HG02973 (cell line): ENCODE data around the gene GRM7.

Experiments used
- ATAC-seq: cut with Tn5 transposase; IDR thresholded peaks from one replicate; pipeline ENCODE4 v1.9.1; 2021; ENCODE audit warnings: moderate library complexity; ENCODE audit not compliant: unreplicated experiment

The GRM7 gene

DNA sequence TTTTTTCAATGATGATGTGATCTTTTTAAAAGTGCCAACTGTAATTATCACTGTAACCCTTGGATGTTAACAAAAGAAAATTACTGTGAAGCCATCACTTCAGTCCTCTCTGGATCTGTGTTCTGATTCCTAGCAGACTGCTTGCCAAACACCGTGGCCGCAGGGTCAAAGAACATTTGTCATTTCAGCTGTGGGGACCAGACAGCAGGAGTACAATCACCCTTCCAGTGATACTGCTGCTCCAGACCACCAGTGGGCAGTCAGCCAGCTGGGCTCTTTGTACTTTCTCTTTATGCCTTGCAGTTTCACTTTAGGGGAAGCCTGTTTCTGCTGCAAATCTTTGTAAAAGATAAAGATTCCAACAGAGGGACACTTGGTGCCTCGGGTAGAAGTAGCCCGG lies 770.0 kb downstream of the GRM7 start:
- ATAC-seq: no peak

DNA sequence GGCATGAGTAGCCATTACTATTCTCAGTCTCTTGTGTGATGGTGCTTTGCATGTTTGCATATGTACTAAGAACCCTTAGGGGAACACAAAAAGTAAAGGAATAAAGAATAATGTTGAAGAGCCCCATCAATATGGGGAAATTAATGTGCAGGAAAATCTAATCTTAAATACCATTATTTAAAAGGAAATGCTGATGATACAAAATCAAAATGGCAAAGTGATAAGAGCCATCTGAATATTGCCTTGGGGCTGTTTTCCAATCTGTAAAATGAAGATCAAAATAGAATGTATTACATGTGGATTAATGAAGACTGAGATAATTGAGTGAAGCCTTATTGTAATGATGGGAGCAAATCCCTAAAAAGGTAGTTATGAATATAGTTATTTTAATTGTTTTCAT lies 771.4 kb downstream of the GRM7 start:
- ATAC-seq: no peak

DNA sequence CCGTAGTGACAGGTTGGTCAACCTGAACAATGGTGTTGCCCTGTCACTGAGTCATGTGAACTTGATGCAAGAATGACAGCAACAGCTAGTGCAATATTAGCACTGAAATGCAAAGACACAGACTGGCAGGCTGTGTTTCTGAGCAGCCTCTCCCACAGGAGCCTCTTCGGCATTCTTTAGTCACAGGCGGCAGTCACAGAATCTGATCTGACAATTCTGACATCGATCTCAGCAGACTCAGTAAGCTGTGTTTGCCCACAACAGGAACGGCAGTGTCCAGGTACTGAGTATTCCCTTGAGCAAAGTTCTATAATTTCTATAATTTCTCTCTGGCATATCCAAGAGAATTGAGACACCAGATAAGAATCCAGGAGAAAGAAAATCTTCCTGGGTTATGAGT lies 776.8 kb downstream of the GRM7 start:
- no peak for ATAC-seq

DNA sequence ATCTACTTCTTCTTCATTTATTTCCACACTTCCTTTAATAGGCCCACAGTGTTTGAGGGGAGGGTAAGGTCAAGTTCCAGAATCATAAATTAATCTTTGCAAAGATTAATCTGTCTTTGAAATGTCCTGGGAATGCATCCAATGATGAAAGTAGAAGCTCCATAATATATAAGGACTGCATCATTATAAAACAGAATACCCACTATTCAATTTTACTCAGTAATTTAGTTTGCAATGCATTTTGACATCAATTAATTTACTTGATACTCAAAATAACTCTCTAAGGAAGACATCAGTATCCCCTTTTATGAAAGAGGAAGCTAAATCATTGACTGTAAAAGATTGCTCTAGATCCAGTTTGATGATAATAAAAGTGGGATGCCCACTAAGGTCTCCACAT lies 777.2 kb downstream of the GRM7 start:
- no peak for ATAC-seq

DNA sequence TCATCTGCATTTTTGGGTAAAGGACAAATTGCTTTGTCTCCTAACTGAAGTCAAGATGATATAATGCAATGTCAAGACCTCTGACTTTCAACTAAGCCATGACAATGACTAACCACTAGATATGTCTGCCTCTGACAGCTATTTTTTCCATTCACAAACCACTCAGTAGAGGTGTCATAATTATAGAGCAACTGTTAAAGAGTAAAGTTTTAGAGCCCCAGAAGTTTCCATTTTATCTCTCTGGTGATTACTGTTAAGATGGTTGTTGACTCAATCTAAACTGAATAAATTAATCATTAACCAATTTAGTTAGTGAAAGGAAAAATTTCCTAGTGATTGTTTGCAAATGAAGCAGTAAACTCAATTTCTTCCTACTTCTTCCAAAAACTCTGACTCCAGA lies 779.9 kb downstream of the GRM7 start:
- ATAC-seq: no peak

DNA sequence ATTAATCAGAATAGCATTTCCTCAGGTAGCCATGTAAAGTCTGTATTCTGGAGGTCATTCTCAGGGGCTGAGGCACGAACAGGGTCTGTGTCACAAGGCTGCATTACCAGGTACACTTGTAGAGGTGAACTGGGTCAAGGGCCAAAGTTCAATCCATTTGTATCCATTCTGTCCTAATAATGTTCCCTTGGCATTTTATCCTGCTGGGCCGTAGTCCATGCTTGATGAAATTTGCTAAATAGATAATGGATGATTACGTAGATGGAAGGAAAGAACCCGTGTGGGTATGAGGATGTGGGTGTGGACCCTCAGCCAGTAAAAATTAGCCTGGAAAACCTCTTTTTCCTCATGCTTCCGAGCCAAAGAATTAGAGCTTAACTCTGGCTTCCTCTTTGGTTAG lies 785.9 kb downstream of the GRM7 start:
- ATAC-seq: no peak

DNA sequence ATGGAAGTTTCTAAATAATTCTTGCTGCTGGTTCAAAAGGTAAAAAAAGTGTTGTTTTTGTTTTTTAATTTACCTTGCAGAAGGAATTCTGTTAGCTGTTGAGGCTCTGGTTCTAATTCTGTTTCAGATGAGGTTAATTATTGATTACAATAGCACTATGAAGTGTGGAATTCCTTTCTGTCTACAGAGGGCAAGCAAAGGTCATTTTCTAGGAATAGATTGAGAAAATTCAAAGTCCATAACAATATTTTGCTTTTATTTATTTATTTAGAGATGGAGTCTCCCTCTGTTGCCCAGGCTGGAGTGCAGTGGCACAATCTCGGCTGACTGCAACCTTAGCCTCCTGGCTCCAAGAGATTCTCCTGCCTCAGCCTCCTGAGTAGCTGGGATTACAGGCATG lies 789.6 kb downstream of the GRM7 start:
- ATAC-seq: no peak

DNA sequence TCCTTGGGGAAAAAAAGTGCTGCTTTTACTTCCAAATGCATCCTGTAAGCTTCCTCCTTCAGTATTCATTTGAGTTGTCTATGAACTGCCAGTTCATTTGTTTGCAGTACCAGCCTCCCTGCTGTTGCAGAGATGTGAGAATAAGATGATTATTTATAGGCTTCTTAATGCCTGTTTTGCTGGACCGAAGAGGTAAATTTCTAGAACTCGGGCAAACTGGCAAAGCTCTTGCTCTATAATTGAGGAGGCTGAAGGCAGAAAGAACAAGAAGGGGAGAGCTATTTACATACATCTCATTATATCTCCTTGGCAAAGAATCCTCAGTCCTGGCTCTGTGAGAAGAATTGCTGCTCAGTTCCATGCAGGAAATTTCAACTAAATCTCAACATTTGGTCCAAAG lies 790.4 kb downstream of the GRM7 start:
- ATAC-seq: no peak

DNA sequence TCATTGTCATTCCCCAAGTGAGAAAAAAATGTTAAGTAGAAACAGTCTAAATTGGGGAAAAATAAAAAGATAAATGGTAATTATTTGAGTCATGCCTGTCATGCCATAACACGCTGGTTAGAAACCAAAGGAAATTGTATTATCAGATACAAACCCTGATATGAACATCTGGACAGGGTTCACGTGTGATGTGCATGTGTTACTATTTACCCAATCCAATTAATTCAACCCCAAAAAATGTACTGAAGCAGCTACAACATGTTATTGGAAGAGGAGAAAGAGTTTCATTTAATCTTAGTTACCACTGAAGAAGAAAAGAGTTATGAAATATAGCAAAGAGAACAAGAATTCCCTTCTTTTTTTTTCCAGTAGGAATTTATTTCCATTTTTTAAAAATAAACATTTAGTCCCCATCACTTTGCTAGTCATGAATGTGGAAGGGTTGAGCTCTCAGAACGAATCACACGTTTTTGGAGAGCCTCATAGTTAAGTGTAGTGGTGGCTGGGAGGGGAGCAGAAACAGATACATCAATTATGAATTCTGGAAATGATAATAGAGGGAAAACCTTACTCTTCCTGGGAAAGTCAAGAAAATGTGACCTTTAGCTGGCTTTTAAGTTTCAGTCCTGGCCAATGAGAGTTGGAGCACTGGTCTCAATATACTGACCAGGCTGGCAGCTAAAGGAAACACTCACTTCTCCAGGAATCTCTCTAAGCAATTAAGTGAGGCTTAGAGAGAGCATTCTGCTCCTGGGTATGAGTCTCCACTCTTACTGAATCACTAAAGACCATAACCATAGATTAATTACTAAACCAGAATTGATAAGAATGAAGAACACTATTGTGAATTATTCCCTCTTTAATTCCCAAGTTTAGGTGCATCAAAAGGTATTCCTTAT lies 796.5 kb downstream of the GRM7 start:
- ATAC-seq: no peak

DNA sequence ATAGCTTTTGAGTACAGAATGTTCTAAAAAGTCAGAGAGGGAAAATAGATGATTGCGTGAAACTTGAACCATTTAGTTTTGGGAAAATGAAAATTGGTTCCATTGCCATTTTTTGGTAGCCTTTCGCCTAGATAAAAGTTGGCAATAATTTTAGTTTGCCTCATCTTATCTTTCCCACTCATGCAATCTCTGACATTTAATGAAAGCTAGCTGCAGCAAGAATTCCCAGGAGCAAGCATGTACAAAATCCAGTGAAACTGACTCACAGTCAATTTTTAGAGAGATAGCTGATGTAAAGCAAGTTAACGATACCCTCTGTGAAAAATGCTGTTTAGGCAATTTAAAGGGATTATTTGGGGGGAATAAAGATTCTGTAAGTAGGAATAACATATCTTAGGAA lies 797.4 kb downstream of the GRM7 start:
- ATAC-seq: no peak

DNA sequence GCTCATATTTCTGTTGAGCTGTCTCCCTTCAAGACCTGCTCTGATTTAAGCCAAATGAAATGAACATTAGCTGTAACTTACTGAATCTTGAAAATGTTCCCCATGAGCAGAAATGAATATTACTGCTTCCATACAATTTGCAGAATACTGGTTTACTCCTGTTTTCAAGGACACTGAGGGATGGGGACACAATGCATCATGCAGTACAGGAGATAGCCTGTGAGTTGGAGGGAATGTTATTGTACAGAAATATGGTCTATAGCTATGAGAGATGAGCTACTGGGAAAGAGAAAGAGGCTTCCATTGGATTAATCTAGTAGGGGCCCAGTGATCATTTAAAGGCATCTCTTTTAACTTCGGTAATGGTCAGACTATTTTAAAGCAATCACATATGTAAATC lies 798.2 kb downstream of the GRM7 start:
- no peak for ATAC-seq

DNA sequence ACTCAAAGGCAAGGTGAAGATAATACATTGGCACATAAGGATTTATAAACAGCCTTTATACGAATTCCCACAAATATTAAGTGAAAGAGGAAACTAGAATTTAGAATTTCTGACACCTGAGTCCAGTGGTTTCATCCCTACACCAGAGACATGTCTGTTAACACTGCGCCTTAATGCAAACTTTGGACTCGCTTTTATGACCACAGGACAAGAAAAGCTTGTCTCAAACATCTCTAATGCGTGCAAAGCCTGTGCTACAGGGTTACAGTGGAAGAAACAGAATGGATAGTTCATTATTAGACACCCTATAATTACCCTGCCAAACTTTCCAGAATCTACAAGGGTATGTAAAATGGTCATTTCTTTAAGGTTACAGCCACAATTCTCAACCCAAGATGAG lies 802.9 kb downstream of the GRM7 start:
- no peak for ATAC-seq

DNA sequence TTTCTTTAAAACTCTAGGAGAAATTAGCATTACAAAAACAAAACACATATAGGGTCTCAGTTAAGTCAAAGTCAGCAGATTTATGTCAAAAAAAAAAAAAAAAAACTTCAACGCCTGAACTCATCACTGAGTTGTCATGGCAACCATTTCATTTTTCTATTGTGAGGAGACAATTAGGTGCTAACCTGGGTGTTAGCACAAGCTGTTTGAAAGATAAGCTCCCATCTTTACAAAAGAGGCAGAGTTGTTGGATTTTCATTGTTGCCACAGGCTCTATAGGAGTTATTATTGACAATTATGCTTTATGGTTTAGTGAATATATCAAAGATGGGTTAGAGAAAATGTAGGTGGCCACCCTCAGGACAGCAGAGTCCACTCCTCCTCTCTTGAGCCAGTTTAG lies 806.9 kb downstream of the GRM7 start:
- ATAC-seq: no peak

DNA sequence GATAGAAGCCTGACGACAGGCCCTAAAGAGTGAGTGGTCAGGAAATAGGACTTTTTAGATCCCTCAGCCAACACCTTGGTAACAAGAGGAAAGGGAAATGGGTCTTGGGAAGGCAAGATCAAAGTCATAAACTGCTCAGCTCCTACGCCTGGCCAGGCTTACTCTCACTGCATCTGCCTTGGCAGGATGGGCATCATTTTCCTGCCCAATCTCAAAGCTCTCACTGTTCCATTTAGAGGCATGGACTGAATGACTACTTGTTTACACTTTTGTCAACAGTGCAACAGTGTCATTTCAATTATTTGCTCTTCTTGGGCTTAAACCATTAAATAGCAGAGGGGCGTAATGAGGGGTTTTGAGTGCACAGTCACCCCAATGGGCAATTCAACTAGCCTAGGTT lies 808.7 kb downstream of the GRM7 start:
- ATAC-seq: no peak

DNA sequence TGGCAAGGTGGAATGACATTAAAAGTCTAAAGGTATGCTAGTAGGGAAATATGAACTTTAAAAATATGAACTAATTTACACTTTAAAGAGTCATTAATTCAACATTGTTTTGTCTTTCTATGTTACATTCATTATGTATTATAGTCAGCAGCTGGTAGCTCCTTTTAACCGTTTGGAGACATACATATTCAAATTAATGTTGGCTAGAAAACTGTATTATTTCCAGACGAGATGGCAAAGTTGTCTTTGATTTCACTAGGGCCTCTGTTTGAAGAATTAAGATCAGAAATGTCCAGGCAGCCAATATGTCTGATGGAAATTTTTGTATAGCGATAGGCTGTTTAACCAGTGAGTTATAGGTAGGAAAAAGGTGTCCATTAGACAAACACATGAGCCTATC lies 817.6 kb downstream of the GRM7 start:
- no peak for ATAC-seq

DNA sequence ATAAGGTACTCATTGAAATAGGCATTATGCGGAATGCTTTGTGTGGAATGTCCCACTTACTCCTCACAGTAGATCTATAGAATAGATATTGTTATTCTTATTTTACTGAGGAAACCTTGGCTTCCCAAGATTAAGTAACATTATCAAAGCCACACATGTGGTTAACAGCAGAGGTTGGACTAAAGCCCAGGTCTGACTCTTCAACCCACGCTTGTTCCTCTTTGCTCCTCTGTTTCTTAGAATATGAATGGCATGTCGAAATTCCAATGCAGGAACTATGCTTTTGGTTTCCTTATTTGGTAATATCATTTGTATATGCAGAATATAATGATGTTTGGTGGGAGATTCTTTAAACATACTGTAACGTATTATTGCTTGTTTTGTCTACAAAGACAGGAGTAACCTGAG lies 821.9 kb downstream of the GRM7 start:
- ATAC-seq: no peak

DNA sequence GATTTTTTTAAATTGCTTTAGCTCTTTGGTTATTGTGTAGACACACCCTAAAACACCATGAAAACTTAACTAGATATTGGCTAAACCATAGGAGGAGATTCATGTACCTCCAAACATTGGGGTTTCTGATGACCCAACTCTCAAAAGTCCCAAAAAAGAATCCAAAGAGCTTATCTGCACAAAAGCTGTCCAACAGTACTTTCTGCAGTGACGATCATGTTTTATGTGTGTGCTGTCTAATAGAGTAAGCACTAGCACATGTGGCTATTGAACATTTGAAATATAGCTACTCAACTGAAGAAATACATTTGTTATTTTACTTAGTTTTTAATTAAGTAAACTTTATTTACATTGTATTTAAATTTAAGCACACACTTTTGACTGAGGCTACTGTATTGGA lies 822.5 kb downstream of the GRM7 start:
- ATAC-seq: no peak

DNA sequence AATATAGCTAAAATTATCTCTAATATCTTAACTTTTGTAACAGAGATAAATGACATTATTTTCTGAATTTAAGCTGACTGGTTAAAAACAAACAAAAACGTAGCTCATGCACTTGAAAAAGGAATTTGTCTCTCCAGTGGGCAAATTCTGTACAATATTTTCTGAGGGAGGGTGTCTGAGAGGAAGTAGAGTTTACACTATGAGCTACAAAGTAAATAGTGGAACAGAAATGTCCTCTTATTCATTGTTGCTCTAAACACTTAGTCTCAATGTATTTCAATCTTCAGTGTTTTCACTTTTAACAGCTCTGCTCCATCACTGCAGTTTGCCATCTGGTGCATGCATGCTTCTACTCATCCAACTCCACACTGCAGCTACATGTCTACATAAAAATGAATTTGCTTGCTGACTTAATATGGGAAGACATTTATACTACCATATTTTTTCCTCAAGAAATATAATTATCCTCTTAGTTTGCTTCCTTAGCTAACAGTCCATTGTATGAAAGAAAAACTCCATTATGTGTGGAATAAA lies 823.3 kb downstream of the GRM7 start:
- ATAC-seq: no peak

DNA sequence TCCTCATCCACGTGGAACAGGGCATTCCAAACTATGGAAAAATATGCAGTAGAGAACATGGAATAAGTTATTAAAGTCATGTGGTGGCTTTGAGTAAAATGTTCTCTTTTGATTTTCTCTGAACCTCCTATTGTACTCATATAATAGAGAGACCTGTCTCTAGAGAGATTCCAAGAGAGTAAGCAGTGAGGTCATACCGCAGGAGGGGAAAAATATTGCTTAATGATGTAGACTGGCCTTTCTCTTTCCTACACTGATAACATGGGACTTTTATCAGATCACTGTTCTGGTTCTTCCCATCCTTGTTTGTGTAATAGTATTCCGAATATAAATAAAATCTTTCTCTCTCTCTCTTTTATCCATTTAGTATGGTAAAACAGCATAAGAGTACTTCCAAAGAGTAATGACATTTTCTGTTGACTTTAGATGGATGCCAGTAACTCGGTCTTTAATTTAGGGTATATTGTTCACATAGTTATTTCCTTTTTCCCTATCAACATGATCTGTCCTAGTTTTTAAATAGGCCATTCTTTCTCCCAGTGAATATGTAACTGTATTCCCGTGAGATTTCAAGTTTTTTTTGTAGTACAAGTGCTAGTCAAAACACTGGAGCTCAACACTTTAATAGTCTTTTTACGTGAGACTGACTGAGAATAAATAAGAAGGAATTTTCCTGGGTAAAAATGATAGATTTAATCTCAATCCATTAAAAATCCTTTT lies 826.7 kb downstream of the GRM7 start:
- no peak for ATAC-seq

DNA sequence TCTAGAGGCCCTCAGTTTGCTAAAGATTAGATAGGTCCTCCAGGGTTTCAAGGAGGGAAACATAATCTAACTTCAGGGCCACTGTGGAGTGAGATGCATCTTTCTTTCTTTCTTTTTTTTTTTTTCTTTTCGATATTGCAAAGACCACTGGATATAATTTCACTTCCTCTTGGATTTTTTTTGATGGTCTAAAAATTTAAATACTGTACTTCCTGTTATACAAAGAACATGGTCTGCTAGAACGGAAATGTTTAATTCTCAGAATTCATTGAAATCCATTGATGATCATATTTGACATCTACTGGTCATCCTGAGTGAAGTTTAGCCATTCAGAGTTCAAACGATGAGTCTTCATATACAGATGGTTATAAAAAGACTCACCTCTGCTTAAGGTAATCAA lies 832.0 kb downstream of the GRM7 start:
- no peak for ATAC-seq

DNA sequence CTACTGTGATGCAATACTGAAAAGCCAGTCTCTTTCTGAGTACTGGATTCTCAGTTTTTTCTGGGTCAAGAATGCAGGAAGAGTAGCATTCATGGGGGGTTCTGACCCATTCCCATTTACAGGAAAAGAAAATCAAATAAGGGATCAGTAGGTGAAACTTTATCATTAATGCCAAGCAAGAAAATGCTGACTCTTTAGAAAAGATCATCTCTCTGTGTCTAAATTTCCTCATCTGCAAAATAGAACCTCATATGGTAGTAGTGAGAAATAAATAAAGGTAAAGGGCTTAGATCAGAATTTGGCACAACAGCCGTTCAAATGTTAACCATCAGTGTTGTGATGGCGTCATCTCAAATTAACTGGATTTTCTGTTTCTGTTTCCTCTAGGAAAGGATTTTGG lies 833.1 kb downstream of the GRM7 start:
- ATAC-seq: no peak

DNA sequence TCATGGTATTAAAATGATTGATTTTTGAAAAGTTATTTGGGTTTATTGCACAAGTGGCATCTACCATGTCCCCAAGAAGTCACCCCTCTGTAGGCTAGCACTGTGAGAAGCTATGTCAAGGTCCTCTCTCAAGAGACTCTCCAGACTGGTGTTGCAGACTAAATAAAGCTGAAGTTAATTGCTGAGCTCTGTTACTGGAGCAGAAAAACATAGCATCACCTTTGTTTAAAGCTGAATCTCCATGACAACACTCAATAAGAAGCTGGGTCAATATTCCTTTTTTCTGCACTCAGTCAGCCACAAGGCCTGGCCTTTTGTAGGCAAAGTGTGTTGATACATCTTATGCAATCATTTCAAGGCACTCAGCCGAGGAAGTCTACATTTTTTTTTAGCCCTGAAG lies 834.1 kb downstream of the GRM7 start:
- no peak for ATAC-seq
